GM23338 (cell line): ENCODE results near the gene HSPBAP1. TPM values are rescaled to one million over a fixed set of nuclear protein-coding genes. Genes with fewer than 3 reads are reported as not detected.

Experiments
- ATAC-seq: fragments of 200-7000 bp; cut with Tn5 transposase; 3 replicates; pipeline ENCODE4 v1.9.1; 2020
- DNase-seq: peaks from one replicate; pipeline ENCODE4 v3.0.0-alpha.2; 2015; ENCODE audit warnings: low spot score
- H2AFZ ChIP-seq: fragments of 200-600 bp; sonication (generic); 2 replicates; pipeline ENCODE4 v1.8.0; 2016; ENCODE audit warnings: antibody characterized with exemption, mild to moderate bottlenecking, moderate library complexity
- H3F3A ChIP-seq: fragments of 200-600 bp; sonication (generic); replicated peaks from 2 replicates; pipeline ENCODE4 v1.8.0; 2017; ENCODE audit warnings: antibody characterized with exemption, mixed run types, low read depth
- H3K27ac ChIP-seq: fragments of 200-600 bp; sonication (generic); 2 replicates; pipeline ENCODE4 v1.6.1; 2016; ENCODE audit warnings: low read depth
- H3K27me3 ChIP-seq: fragments of 200-600 bp; sonication (generic); 2 replicates; pipeline ENCODE4 v1.8.0; 2016; ENCODE audit warnings: mild to moderate bottlenecking, mixed run types, moderate library complexity; ENCODE audit not compliant: insufficient read depth
- H3K36me3 ChIP-seq: fragments of 200-600 bp; sonication (generic); 2 replicates; pipeline ENCODE4 v1.8.0; 2016; ENCODE audit warnings: mild to moderate bottlenecking; ENCODE audit not compliant: insufficient read depth
- H3K4me1 ChIP-seq: fragments of 200-600 bp; sonication (generic); 2 replicates; pipeline ENCODE4 v1.8.0; 2016; ENCODE audit warnings: mild to moderate bottlenecking, moderate library complexity; ENCODE audit not compliant: insufficient read depth
- H3K4me2 ChIP-seq: fragments of 200-600 bp; sonication (generic); 2 replicates; pipeline ENCODE4 v1.7.1; 2017; ENCODE audit warnings: mixed run types
- H3K4me3 ChIP-seq: fragments of 200-600 bp; sonication (generic); 2 replicates; pipeline ENCODE4 v1.6.1; 2016; ENCODE audit warnings: mixed run types
- H3K79me2 ChIP-seq: fragments of 200-600 bp; sonication (generic); replicated peaks from 2 replicates; pipeline ENCODE4 v1.8.0; 2017; ENCODE audit warnings: mild to moderate bottlenecking; ENCODE audit not compliant: insufficient read depth
- H3K9me2 ChIP-seq: fragments of 200-600 bp; sonication (generic); 2 replicates; pipeline ENCODE4 v1.8.0; 2017; ENCODE audit not compliant: insufficient read depth
- H4K20me1 ChIP-seq: fragments of 200-600 bp; sonication (generic); replicated peaks from 2 replicates; pipeline ENCODE4 v1.8.0; 2017; ENCODE audit warnings: mild to moderate bottlenecking; ENCODE audit not compliant: insufficient read depth
- H3K27ac Mint-ChIP-seq: 2 replicates; pipeline ENCODE4 v1.8.0; 2020; ENCODE audit warnings: inconsistent platforms, mild to moderate bottlenecking, moderate library complexity, mixed read lengths
- H3K27me3 Mint-ChIP-seq: 3 replicates; pipeline ENCODE4 v1.8.0; 2022; ENCODE audit warnings: low read depth, mild to moderate bottlenecking, moderate library complexity, mixed read lengths, inconsistent platforms; ENCODE audit not compliant: insufficient read depth, poor library complexity
- H3K36me3 Mint-ChIP-seq: 3 replicates; pipeline ENCODE4 v1.8.0; 2021; ENCODE audit warnings: low read depth, mild to moderate bottlenecking, inconsistent platforms, moderate library complexity, mixed read lengths
- H3K4me1 Mint-ChIP-seq: 3 replicates; pipeline ENCODE4 v1.8.0; 2020; ENCODE audit warnings: mild to moderate bottlenecking, inconsistent platforms, mixed read lengths
- H3K4me3 Mint-ChIP-seq: 3 replicates; pipeline ENCODE4 v1.8.0; 2021; ENCODE audit warnings: moderate library complexity, mild to moderate bottlenecking, inconsistent platforms, mixed read lengths
- H3K9me3 Mint-ChIP-seq: 3 replicates; pipeline ENCODE4 v1.8.0; 2020; ENCODE audit warnings: moderate library complexity, mild to moderate bottlenecking, inconsistent platforms, mixed read lengths
- CREB1 ChIP-seq: fragments of 250-450 bp; sonication (Bioruptor Pico); IDR thresholded peaks from 2 replicates; pipeline ENCODE4 v1.5.0; 2020; ENCODE audit warnings: low read depth, mild to moderate bottlenecking, moderate library complexity
- CTCF ChIP-seq, 2 experiments: fragments of 200-600 bp in 1 of 2; sonication (generic) in 1 of 2; conservative IDR thresholded peaks; 2 replicates each; pipeline versions ENCODE4 v1.5.1 to v1.6.1; 2016 to 2017; ENCODE audit warnings: antibody characterized with exemption in 2 of 2, low read depth in 2 of 2, mild to moderate bottlenecking in 2 of 2, moderate library complexity in 1 of 2
- ETS1 ChIP-seq: IDR thresholded peaks from 2 replicates; pipeline ENCODE4 v1.6.1; 2016; ENCODE audit warnings: antibody characterized with exemption
- EZH2 ChIP-seq: fragments of 200-600 bp; sonication (generic); IDR thresholded peaks from one replicate; pipeline ENCODE4 v1.8.0; 2017; ENCODE audit warnings: antibody characterized with exemption, mild to moderate bottlenecking, low read depth; ENCODE audit not compliant: unreplicated experiment
- EZH2phosphoT487 ChIP-seq: fragments of 200-600 bp; sonication (generic); IDR thresholded peaks from one replicate; pipeline ENCODE4 v1.8.1; 2018; ENCODE audit warnings: antibody characterized with exemption; ENCODE audit not compliant: unreplicated experiment
- JUNB ChIP-seq: IDR thresholded peaks from one replicate; pipeline ENCODE4 v1.6.1; 2016; ENCODE audit warnings: antibody characterized with exemption; ENCODE audit not compliant: unreplicated experiment
- NANOG ChIP-seq: IDR thresholded peaks from 2 replicates; pipeline ENCODE4 v1.6.1; 2016; ENCODE audit warnings: antibody characterized with exemption, borderline replicate concordance
- POLR2AphosphoS5 ChIP-seq: IDR thresholded peaks from 2 replicates; pipeline ENCODE4 v1.6.1; 2016; ENCODE audit warnings: antibody characterized with exemption, low read depth
- REST ChIP-seq: IDR thresholded peaks from one replicate; pipeline ENCODE4 v1.6.1; 2018; ENCODE audit warnings: antibody characterized with exemption; ENCODE audit not compliant: unreplicated experiment
- STAT1 ChIP-seq: IDR thresholded peaks from one replicate; pipeline ENCODE4 v1.6.1; 2016; ENCODE audit warnings: antibody characterized with exemption; ENCODE audit not compliant: unreplicated experiment
- ZNF114 ChIP-seq: fragments of 250-450 bp; sonication (Bioruptor Pico); IDR thresholded peaks from 2 replicates; pipeline ENCODE4 v1.5.0; 2020; ENCODE audit warnings: mild to moderate bottlenecking, moderate library complexity
- ZNF331 ChIP-seq: fragments of 250-450 bp; sonication (Bioruptor Pico); IDR thresholded peaks from 2 replicates; pipeline ENCODE4 v1.5.0; 2020; ENCODE audit warnings: low read depth, mild to moderate bottlenecking, moderate library complexity
- ZNF462 ChIP-seq: fragments of 250-450 bp; sonication (Bioruptor Pico); IDR thresholded peaks from 2 replicates; pipeline ENCODE4 v1.5.0; 2020; ENCODE audit warnings: mild to moderate bottlenecking, moderate library complexity
- polyA plus RNA-seq: library from polyadenylated mRNA; unstranded; fragments of >200 nt; fragmentation: Nextera tagmentation; extraction: Ambion mirVana; gene quantifications from 2 replicates; pipeline ENCODE4 v1.2.1, GENCODE V29; 2016
- total RNA-seq: library from RNA; depleted of rRNA; stranded (reverse); fragments of >200 nt; shearing (Covaris generic); gene quantifications from 2 replicates; pipeline ENCODE4 v1.2.3, GENCODE V29; 2014

The HSPBAP1 gene
- total and polyA plus RNA-seq, 2 experiments from 2014 or later, result 8.0 to 11.7 TPM

GRCh38 chr3:122835590-122835989, 42.0 kb upstream of the HSPBAP1 start (continued):
- TF ChIP-seq STAT1 (no peak), CTCF (conservative IDR thresholded peaks at IDR 0.05; ENCODE audit: low read depth in 2 of 2) (no peak), ZNF114 (CRISPR knock-in tag) (no peak), EZH2phosphoT487 (no peak), JUNB (no peak), CREB1 (CRISPR knock-in tag) (no peak), NANOG (no peak), EZH2 (no peak), ZNF331 (no peak)

GRCh38 chr3:122828281-122828680, 34.6 kb upstream of the HSPBAP1 start:
- no peaks in the 10 kb centered on the region for H3K4me1 Mint-ChIP-seq
- peaks cover 3% of the 10 kb centered on the region for H3K27me3 Mint-ChIP-seq
- no peaks in the 10 kb centered on the region for H3F3A ChIP-seq
- no peaks in the 10 kb centered on the region for H3K9me2 ChIP-seq
- H3K4me2 ChIP-seq, result no peak overlapping the region
- H2AFZ ChIP-seq, result no peak overlapping the region
- H3K79me2 ChIP-seq, result no peaks in the 10 kb centered on the region
- no peaks in the 10 kb centered on the region; the same call in 1 of the 2 replicates for H4K20me1 ChIP-seq
- DNase-seq (no peak), ATAC-seq (no peak)
- no peaks in the 10 kb centered on the region for H3K4me1 ChIP-seq
- no peak overlapping the region for H3K4me3 Mint-ChIP-seq
- H3K27ac ChIP-seq, result no peak overlapping the region
- no peaks in the 10 kb centered on the region for H3K36me3 ChIP-seq
- no peak overlapping the region for H3K4me3 ChIP-seq
- 0 out of 3 replicates have a peak, but pooled peaks cover 2% of the 10 kb centered on the region for H3K36me3 Mint-ChIP-seq
- H3K27ac Mint-ChIP-seq, result no peak overlapping the region
- no peaks in the 10 kb centered on the region for H3K9me3 Mint-ChIP-seq
- no peaks in the 10 kb centered on the region for H3K27me3 ChIP-seq
- TF ChIP-seq ETS1 (no peak), JUNB (no peak), POLR2AphosphoS5 (no peak), ZNF114 (CRISPR knock-in tag) (no peak), EZH2 (no peak), EZH2phosphoT487 (no peak), NANOG (no peak), REST (no peak), ZNF462 (no peak)
